ENCODE results near the gene DPF3.

DPF3 gene

GRCh38 chr14:72833174-72833573 is 60.7 kb downstream of the DPF3 start:
- no peak for DNase-seq

DNA sequence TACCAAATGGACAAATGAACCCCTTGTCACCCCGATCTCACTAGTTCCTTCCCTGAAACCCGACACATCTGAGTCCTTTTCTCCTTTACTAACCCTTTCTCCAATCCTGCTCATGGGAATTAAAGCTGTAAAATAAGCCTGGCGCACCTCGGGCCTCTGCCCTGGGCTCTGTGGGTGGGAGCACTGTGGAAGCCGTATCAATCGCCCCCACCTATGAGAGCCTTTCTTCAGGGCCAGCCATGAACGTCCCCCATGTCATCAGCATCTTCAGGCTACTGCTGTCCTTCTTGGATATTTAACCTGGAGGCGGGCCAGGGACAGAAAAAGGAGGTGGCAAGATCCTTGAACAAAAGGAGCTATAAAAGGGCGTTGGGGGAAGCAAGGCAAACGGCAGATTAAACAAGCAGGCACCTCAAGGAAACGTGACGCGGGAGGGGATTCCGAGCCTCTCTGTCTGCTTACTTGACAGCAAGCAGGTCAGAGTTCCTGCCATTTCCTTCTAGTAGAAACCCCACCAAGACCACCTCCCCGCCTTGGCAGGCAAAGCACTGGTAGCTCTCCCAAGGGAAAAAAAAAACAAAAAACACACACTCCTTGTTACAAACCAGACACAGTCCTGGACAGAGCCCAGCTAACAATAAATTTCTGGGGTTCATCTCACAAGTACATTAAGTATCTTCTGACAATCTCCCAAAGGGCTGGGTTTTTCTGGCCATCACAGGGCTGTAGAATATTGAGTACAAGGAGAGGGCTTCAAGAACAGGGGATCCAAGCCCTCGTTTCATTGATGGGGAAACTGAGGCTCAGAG is 62.9 kb downstream of the DPF3 start:
- DNase-seq, result no peak

DNA sequence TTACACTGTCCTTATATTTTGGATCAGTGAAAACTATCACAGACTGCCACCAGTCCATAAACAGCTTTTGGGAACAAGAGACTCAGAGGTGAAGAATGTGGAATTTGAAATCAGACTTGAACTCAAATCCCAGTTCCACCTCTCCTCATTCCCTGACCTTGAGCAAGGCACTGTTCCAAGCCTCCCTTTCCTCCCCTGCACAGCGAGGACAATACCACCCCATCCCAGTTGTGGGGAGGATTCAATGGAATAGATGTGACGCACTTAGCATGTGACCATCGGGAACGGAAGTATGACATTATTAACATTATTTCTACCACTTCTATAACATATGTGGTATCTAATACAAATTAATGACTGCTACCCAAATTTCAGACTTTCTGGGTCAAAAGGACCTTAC is 63.5 kb downstream of the DPF3 start:
- DNase-seq, result no peak

- no peak for DNase-seq
Measured at GRCh38 chr14:72828604-72829003, 65.3 kb downstream of the DPF3 start.

- no peak for DNase-seq
Measured at GRCh38 chr14:72826039-72826438, 67.9 kb downstream of the DPF3 start.

- DNase-seq, result no peak
Measured at GRCh38 chr14:72825486-72825885, 68.4 kb downstream of the DPF3 start.

GRCh38 chr14:72824051-72824450 is 69.8 kb downstream of the DPF3 start:
- DNase-seq, result no peak

DNA sequence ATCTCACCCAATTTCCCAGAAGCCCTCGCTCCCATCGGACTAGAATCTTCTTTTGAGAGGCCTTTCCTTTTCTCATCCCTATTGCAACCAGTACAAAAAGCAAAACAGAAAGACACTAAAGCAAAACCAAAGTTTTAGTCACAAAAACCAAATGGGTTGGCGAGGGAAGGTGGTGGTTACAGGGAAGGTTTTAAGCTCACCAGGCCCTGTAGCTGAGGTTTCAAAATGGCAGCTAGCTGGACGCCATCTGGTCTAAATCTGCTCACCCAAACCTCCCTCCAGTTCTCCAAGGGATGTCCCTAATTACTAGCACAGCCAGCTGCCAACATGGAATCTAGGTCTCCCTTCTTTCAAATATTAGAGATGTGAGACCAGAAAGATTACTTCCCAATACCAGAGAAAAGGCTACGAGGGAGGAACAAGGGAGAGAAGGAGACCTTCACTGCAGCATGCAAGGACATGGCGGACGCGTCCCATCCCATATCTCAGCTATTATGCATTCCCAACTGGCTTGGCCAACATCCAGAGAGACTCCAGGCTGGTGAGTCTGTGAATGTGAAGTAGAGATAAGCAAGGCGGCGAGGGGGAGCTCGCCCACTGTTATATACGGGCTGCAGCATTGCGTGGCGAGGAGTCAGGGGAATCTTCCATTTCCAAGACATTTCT is 70.8 kb downstream of the DPF3 start:
- no peak for DNase-seq

DNA sequence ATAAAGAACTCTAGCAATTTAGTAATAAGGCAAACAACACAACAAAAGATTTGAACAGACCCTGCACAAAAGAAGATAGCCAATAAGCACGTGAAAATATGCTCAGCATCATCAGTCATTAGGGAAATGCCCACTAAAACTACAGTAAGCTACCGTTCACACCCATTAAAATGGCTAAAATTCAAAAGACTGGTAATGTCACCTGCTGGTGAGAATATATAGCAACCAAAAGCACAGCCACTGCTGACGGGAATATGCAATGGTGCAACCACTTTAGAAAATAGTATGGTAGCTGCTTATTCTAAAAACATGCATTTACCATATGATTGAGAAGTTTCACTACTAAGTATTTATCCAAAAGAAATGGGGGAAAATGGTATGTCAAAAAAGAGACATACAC is 74.9 kb downstream of the DPF3 start:
- no peak for DNase-seq

DNA sequence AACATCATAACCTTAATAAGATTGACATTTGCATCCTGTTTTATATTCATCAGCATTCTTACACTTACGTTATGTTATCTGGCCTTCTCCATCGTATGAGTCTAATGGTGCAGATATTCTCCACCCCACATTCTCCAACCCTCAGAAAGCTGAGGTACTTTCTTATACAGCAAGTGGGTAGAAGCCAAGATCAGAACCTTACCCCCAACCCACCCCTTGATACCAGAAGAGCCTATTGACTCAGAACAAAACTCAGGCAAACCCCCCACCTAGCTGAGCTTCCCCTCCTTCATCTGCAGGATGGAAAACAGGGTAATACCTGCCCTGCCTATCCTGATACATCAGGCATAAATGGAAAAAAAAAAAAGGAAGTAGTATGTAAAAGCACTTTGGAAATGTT is 77.6 kb downstream of the DPF3 start:
- no peak for DNase-seq

GRCh38 chr14:72815430-72815829 is 78.5 kb downstream of the DPF3 start:
- no peak for DNase-seq

GRCh38 chr14:72812292-72812851 is 81.5 kb downstream of the DPF3 start:
- no peak for DNase-seq

DNA sequence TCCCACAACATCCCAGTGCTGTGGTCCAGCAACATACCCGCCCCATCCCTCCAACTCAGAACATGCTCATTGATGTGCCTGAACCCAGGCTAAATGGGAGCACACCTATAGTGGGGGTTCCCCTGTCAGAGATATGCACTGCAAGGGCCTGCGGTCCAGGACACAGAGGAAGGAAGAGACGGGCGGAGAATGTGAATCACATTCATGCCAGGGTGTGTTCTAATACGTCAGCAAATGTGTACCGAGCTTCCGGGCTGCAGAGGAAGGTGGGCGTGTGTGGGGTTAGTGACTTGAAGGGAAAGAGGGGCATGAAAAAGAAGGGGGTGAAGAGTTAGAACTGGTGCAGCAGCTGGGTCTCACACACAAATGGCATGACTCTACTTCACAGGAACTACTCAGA is 83.7 kb downstream of the DPF3 start:
- peak; percentile 33 for DNase-seq

DNA sequence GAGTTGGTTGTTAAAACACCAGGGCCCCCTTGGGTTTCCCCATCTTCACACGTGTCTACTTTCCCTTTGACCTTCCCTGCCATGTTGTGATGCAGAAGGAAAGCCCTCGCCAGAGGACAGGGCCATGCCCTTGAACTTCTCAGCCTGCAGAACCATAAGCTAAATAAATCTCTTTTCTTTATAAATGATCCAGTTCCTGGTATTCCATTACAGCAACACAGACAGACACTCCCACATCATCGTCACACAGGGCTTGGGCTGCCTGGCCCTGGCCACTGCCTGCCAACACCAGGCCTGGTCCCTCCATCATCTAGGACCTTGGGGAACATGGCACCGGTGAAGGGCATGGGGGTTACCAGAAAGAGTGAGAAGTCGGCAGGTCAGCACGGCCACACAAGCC is 84.8 kb downstream of the DPF3 start:
- DNase-seq, result no peak

DNA sequence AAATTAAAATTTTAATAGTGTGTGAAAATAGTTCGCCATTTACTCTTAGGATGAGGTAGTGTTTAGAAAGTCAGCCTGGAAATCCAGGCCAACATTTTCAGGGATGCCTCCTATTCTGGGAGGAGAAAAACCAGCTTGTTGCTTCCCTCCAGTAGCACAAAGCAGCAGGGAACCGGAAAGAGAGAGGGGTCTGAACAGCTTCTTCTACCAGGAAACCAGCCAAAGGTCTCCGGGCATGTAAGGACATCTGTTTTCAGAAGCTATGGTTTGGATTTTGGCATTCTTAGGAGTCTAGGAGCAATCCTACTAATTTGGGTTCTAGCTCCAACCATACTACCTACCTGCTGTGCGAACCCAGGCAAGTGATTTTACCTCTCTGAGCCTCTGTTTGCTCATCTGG is 85.3 kb downstream of the DPF3 start:
- DNase-seq, result no peak

DNA sequence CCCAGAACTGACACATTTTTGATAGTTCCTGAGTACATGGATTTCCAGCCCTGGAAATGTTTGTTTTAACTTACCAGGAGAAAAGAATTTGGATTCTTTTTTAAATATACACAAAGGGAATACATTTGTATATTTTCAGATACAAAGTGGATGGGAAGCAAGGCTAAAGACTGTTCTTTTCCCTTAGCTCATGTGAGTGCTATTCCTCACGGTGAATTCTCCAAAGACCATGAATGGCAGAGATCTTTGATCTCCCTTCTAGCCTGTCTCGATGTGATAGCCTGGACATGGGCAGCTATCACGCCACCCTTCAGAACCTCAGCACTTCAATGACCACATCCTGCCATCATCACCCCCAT is 91.3 kb downstream of the DPF3 start:
- DNase-seq, result no peak

DNA sequence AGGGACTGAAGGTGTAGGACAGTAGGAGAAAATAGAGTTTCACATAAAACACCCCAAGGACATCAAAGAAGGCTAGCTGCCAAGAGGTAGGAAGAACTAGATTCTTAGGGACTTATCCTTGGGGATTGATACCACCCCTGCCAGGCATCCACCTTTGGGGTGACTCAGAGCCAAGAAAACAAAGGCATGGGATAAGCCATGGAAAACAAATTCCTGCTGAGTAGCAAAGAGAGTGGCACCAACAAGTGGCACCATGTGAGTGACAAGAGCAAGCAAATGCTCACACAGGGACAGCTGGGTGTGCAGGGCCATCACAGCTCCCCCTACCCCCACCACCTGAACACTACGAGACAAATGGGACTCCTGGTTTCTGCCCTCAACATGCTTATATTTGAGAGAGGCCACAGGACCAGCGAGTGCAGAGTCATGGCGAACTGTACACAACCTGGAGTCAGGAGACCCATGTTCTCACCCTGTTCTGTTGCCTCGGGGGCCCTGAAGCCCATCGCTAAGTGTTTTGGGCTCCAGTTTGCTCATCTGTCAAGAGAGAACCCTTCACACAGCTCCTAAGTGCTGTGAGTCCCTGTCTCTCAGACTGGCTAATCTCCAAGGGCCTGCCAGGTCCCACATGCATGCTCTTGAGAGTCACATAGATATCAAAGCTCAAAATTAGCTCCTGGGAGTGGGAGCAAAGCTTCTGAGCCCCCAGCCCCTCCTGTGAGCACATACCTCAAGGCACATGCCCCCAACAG is 91.9 kb downstream of the DPF3 start:
- no peak for DNase-seq

DNA sequence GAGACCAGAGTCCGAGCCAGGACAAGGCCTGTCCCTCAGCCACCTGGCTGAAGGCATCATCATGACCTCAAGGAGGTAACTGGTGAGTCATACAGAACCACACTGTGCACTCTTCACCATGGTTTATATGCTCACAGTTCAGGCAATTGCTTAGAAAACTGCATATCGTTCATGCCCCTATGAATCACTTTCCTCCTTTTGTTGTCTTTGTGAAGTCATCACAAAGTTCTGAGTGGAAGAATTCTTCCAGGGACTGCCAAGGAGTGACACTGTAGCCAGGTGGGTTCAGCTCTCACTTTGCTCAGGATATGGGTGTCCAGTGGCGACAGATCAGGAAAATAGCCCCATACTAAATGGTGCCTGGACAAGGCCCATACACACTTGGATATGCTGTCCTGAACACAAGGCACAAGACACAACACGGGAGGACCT is 92.5 kb downstream of the DPF3 start:
- DNase-seq, result no peak

DNA sequence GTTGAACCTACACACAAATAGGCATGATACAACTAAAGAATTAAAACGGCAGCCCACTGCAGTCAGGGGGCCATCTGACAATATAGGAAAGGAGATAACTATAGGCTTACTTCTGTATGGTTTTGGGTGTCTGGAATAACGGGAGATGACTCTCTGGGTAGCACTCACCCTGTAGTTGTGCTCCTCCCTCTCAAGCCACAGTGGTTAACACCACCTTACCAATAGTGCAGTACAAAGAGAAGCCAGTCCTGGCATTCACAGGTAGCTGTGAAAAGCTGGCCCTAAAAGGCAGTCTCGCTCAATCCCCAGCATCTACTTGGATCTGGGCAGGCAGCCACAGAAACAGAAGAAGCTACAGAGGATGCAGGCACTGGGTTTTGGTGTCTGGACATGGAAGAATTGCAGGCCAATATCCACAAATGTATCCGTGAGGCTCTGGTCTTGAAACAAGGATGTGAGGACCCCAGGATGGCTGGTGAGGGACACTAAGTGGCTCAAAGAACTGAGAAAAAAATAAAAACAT is 93.0 kb downstream of the DPF3 start:
- DNase-seq, result no peak

- no peak for DNase-seq
Measured at GRCh38 chr14:72800296-72800695, 93.6 kb downstream of the DPF3 start.

DNA sequence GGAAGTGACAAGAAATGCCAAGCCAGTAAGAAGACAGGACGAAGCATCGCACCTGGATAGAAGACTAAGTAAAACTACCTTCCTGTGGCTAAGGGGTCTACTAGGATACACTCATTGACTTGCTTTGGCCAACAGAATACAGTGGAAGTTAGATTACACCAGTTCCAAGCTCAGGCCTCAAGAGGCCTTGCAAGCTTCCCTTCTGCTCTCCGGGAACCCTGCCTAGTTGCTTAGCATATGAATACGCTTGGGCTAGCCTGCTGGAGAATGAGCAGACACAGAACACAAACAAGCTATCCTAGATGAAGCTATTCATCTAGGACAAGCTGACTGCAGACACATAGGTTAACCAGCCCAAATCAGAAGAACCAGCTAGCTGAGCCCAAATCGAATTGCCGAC is 97.0 kb downstream of the DPF3 start:
- no peak for DNase-seq

DNA sequence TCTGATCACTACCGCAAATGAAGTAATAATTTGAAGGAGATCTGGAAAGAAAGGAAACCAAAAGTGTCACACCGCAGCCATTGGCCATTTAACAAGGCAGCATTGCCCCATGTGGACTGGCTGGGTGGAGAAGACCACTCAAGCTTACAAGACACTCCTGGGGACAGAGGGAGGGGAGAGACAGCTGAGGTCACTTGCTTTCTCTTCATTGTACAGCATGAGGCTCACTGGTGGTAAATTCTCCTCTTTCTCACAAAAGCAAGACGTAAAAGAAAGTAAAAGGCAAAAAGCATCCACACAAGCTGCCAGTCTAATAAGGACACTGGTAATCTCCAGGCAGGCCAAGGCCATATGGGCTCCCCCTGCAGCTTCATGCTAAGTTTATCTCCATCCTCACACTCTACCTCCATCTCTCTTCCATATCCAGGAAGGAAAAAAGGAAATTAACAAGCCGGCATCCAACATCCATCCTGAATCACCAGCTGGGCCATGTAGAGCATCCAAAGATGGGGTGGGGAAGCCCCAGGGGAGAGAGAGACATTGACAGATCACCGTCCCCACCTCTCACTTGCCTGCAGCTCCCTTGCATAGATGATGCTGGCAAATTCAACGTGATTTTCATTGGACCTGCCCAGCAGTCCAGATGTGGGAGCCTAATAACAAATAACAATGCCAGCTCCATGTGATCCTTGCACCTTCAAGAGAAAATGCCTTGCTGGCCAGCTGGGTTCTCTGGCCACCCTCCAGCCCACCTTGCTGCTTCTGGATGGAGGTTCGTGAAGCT is 100.6 kb downstream of the DPF3 start:
- no peak for DNase-seq

Data from CD4-positive, alpha-beta T cell treated with Interferon gamma for 1 hour (primary cell).